ACHN (cell line): Measurements from ENCODE around the gene ARAP1.

ENCODE experiments used
- DNase-seq: peaks from one replicate; pipeline ENCODE4 v3.0.0-alpha.2; 2015
- in situ Hi-C: cut with HindIII; loops from 2 replicates; pipeline ENCODE4 v1.10.0; 2017; ENCODE audit warnings: low sequenced_read_pairs, low pct_ligation_motif_present, low pct_unique_long_range_greater_than_20kb

Gene ARAP1

GRCh38 chr11:72658989-72659640 is 93.1 kb downstream of the ARAP1 start:
- in situ Hi-C loops = no loop called here
- no peak for DNase-seq

GRCh38 chr11:72657411-72658100 is 94.7 kb downstream of the ARAP1 start:
- in situ Hi-C loops = no loop called here
- DNase-seq = no peak

GRCh38 chr11:72655896-72656464 is 96.2 kb downstream of the ARAP1 start:
- no peak for DNase-seq
- in situ Hi-C loops = no loop called here

- in situ Hi-C loops = no loop called here
- no peak for DNase-seq
Measured at GRCh38 chr11:72655014-72655413, 97.2 kb downstream of the ARAP1 start.

- in situ Hi-C loops = no loop called here
Measured at GRCh38 chr11:72653649-72654048, 98.6 kb downstream of the ARAP1 start.

GRCh38 chr11:72652873-72653630 is 99.2 kb downstream of the ARAP1 start:
- no peak for DNase-seq
- in situ Hi-C loops = no loop called here

More at GRCh38 chr11:72653649-72654048, 98.6 kb downstream of the ARAP1 start:
- DNase-seq = no peak

GRCh38 chr11:72652133-72652532 is 100.1 kb downstream of the ARAP1 start:
- in situ Hi-C loops = no loop called here
- DNase-seq = no peak

GRCh38 chr11:72649215-72649976 is 102.8 kb downstream of the ARAP1 start:
- no peak for DNase-seq
- in situ Hi-C loops = no loop called here

- in situ Hi-C loops = no loop called here
Measured at GRCh38 chr11:72648384-72649136, 103.6 kb downstream of the ARAP1 start.

GRCh38 chr11:72647882-72648281 is 104.3 kb downstream of the ARAP1 start:
- no peak for DNase-seq
- in situ Hi-C loops = no loop called here

More at GRCh38 chr11:72648384-72649136, 103.6 kb downstream of the ARAP1 start:
- no peak for DNase-seq

- in situ Hi-C loops = no loop called here
- no peak for DNase-seq
Measured at GRCh38 chr11:72646472-72646871, 105.7 kb downstream of the ARAP1 start.

GRCh38 chr11:72646024-72646423 is 106.2 kb downstream of the ARAP1 start:
- in situ Hi-C loops = no loop called here

GRCh38 chr11:72643547-72643946 is 108.7 kb downstream of the ARAP1 start:
- DNase-seq = peak; percentile 69
- in situ Hi-C loops = no loop called here

More at GRCh38 chr11:72646024-72646423, 106.2 kb downstream of the ARAP1 start:
- DNase-seq = no peak

GRCh38 chr11:72642884-72643522 is 109.2 kb downstream of the ARAP1 start:
- in situ Hi-C loops = no loop called here
- peak; percentile 61 for DNase-seq

- peak; percentile 25 for DNase-seq
- in situ Hi-C loops = no loop called here
Measured at GRCh38 chr11:72642043-72642883, 109.9 kb downstream of the ARAP1 start.

GRCh38 chr11:72641522-72642042 is 110.6 kb downstream of the ARAP1 start:
- in situ Hi-C loops = no loop called here
- no peak for DNase-seq
